ENCODE data around the gene ZBTB33.

DNA sequence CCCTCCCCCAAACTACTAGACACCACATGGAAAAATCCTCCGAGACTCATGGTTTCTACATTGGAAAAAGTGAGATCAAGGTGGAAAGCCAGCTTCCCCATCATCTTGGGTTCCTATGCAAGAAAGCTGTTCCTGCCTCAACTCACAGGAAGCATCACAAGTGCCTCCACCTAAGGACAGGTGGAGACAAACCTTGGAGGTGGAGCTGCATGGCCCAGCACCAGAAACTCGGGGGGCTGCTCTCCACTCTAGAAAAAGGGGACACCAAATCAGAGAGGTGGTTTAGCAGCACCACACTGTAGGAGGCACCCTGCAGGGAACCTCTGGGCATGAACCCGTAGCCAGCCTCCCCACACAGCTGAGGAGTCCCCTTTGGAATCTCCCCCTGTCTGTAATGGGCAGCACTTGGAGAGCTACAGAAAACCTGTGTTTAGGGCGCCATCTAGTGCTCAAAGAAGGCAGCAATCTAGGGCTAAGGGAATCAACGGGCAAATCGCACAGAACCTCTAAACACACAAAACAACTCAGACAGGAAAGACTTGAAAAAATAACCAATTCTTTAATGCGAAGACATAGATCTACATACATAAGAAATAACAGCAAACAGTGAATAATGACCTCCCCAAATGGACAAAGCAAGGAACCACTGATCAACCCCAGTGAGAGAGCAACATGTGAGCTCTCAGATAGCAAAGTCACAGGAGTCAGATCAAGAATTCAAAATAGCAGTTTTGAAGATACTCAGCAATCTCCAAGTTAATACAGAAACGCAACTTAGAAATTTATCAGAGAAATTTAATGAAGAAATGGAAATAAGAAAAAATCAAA is 37.0 kb upstream of the ZBTB33 start:
- TF ChIP-seq CTCF (IDR thresholded peaks at IDR 0.05) (peak; percentile 21 to 84 (median 39)), POLR2A (IDR thresholded peaks at IDR 0.05) (no peak), POLR2AphosphoS5 (IDR thresholded peaks at IDR 0.05) (no peak)
